Measurements from ENCODE around the gene ZEB1.

GRCh38 chr10:31383810-31384588 is 65.0 kb downstream of the ZEB1 start:
- TF ChIP-seq, protein P1, sequence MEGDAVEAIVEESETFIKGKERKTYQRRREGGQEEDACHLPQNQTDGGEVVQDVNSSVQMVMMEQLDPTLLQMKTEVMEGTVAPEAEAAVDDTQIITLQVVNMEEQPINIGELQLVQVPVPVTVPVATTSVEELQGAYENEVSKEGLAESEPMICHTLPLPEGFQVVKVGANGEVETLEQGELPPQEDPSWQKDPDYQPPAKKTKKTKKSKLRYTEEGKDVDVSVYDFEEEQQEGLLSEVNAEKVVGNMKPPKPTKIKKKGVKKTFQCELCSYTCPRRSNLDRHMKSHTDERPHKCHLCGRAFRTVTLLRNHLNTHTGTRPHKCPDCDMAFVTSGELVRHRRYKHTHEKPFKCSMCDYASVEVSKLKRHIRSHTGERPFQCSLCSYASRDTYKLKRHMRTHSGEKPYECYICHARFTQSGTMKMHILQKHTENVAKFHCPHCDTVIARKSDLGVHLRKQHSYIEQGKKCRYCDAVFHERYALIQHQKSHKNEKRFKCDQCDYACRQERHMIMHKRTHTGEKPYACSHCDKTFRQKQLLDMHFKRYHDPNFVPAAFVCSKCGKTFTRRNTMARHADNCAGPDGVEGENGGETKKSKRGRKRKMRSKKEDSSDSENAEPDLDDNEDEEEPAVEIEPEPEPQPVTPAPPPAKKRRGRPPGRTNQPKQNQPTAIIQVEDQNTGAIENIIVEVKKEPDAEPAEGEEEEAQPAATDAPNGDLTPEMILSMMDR (conservative IDR thresholded peaks at IDR 0.05), result no peak
- no peak for TF ChIP-seq EZH2 (IDR thresholded peaks at IDR 0.05; ENCODE audit: low read depth)

All from PC-9 (cell line).